HEK293 (cell line): ENCODE results near the gene DCDC2B.

Experiments
- CTCF ChIA-PET: fragments of 350-600 bp; formaldehyde crosslinking; extraction: SDS; loops from one replicate; lab custom pipeline; 2021; ENCODE audit warnings: antibody characterized with exemption; lab: Yijun Ruan, JAX
- POLR2A ChIA-PET: fragments of 300-600 bp; formaldehyde crosslinking; extraction: SDS; loops from one replicate; lab custom pipeline; 2020; ENCODE audit warnings: antibody characterized with exemption, inconsistent platforms; lab: Yijun Ruan, JAX
- H3K27ac ChIP-seq: fragments of 200-500 bp; sonication (Bioruptor generic); 2 replicates; pipeline ENCODE4 v1.5.1; 2014; ENCODE audit warnings: low read depth, low read length, control low read depth, inconsistent platforms; ENCODE audit errors: extremely low read depth
- H3K36me3 ChIP-seq, 2 experiments: fragments of 200-500 bp in 1 of 2; sonication (Bioruptor generic) in 1 of 2; 1 replicate in 1 of 2; 2 replicates in 1 of 2; pipeline ENCODE4 v1.5.1; 2014 to 2017; ENCODE audit warnings: inconsistent platforms in 2 of 2, low read length in 2 of 2; ENCODE audit not compliant: control insufficient read depth in 2 of 2, insufficient read depth in 1 of 2
- H3K4me1 ChIP-seq: fragments of 200-500 bp; sonication (Bioruptor generic); 2 replicates; pipeline ENCODE4 v1.5.1; 2014; ENCODE audit warnings: mild to moderate bottlenecking, low read length, inconsistent platforms; ENCODE audit not compliant: control insufficient read depth, insufficient read depth
- H3K4me3 ChIP-seq: 2 replicates; pipeline ENCODE4 v1.5.1; 2011; ENCODE audit warnings: low read depth, mild to moderate bottlenecking, control low read depth, low read length, moderate library complexity
- H3K9me3 ChIP-seq: fragments of 200-500 bp; sonication (Bioruptor generic); 2 replicates; pipeline ENCODE4 v1.5.1; 2014; ENCODE audit warnings: low read depth, low read length, inconsistent platforms; ENCODE audit not compliant: control insufficient read depth, insufficient read depth
- GLI2 ChIP-seq: fragments of 450-650 bp; formaldehyde crosslinking; IDR thresholded peaks from 2 replicates; pipeline ENCODE4; 2017; ENCODE audit warnings: missing biosample characterization, missing genetic modification characterization, low read depth, borderline replicate concordance
- GLIS2 ChIP-seq: fragments of 450-650 bp; formaldehyde crosslinking; IDR thresholded peaks from 2 replicates; pipeline ENCODE4 v1.5.1; 2016; ENCODE audit warnings: missing biosample characterization, missing genetic modification characterization
- HOXD13 ChIP-seq: sonication (generic); formaldehyde crosslinking; IDR thresholded peaks from 2 replicates; pipeline ENCODE4 v1.8.0; 2022; ENCODE audit warnings: missing genetic modification reagents, borderline replicate concordance
- OSR2 ChIP-seq: fragments of 450-650 bp; formaldehyde crosslinking; IDR thresholded peaks from 2 replicates; pipeline ENCODE4 v1.5.1; 2016; ENCODE audit warnings: missing biosample characterization, missing genetic modification characterization
- SCRT2 ChIP-seq: fragments of 450-650 bp; formaldehyde crosslinking; IDR thresholded peaks from 2 replicates; pipeline ENCODE4 v1.5.1; 2016; ENCODE audit warnings: missing biosample characterization, missing genetic modification characterization
- ZIC2 ChIP-seq: fragments of 450-650 bp; formaldehyde crosslinking; IDR thresholded peaks from 2 replicates; pipeline ENCODE4 v1.5.1; 2016; ENCODE audit warnings: missing biosample characterization, missing genetic modification characterization
- ZNF10 ChIP-seq: fragments of 450-650 bp; formaldehyde crosslinking; IDR thresholded peaks from 2 replicates; pipeline ENCODE4 v1.5.1; 2017; ENCODE audit warnings: missing biosample characterization, missing genetic modification characterization
- ZNF239 ChIP-seq: fragments of 450-650 bp; formaldehyde crosslinking; IDR thresholded peaks from 2 replicates; pipeline ENCODE4 v1.5.1; 2016; ENCODE audit warnings: missing biosample characterization, missing genetic modification characterization
- ZNF26 ChIP-seq: fragments of 450-650 bp; formaldehyde crosslinking; IDR thresholded peaks from 2 replicates; pipeline ENCODE4 v1.5.1; 2016; ENCODE audit warnings: missing biosample characterization, missing genetic modification characterization
- ZNF362 ChIP-seq: fragments of 450-650 bp; formaldehyde crosslinking; IDR thresholded peaks from 2 replicates; pipeline ENCODE4 v1.5.1; 2016; ENCODE audit warnings: missing biosample characterization, missing genetic modification characterization
- ZNF366 ChIP-seq: fragments of 450-650 bp; formaldehyde crosslinking; conservative IDR thresholded peaks from 2 replicates; pipeline ENCODE4 v1.5.1; 2016; ENCODE audit warnings: missing biosample characterization, missing genetic modification characterization
- ZNF37A ChIP-seq: fragments of 450-650 bp; IDR thresholded peaks from 2 replicates; pipeline ENCODE4 v1.5.1; 2018; ENCODE audit warnings: missing biosample characterization, missing genetic modification characterization
- ZNF433 ChIP-seq: fragments of 450-650 bp; formaldehyde crosslinking; IDR thresholded peaks from 2 replicates; pipeline ENCODE4 v1.5.1; 2016; ENCODE audit warnings: missing biosample characterization, missing genetic modification characterization, low read depth
- ZNF600 ChIP-seq: fragments of 450-650 bp; formaldehyde crosslinking; IDR thresholded peaks from 2 replicates; pipeline ENCODE4 v1.5.1; 2016; ENCODE audit warnings: missing biosample characterization, missing genetic modification characterization
- ZNF792 ChIP-seq: fragments of 450-650 bp; formaldehyde crosslinking; IDR thresholded peaks from 2 replicates; pipeline ENCODE4 v1.5.1; 2016; ENCODE audit warnings: missing biosample characterization, missing genetic modification characterization
- TF ChIP-seq, protein P1 (sequence below): fragments of 450-650 bp; formaldehyde crosslinking; IDR thresholded peaks from 2 replicates; pipeline ENCODE4; 2016; ENCODE audit warnings: missing biosample characterization, missing genetic modification characterization
- TF ChIP-seq, protein P2 (sequence below): fragments of 450-650 bp; formaldehyde crosslinking; IDR thresholded peaks from 2 replicates; pipeline ENCODE4 v1.5.1; 2016; ENCODE audit warnings: missing biosample characterization, missing genetic modification characterization

Gene DCDC2B

DNA sequence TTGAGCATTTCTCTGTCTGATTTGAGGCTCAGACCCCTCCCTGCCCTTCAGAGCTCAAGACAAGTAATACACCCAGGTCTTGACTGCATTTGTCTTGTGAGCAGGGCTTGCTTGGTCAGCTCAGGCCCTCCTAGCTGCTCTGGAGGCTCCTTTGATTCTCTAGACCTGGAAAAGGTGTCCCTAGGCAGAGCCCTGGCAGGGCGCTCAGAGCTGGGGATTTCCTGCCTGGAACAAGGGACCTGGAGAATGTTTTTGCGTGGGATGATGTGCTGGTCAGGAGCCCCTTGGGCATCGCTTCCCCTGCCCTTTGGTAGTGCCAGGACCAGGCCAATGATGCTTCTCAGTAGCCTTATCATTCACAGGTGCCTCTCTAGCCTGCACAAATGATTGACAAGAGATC is 13.4 kb upstream of the DCDC2B start (continued):
- no peak for TF ChIP-seq ZNF239 (tag by site-specific recombination)
- TF ChIP-seq, protein P1, sequence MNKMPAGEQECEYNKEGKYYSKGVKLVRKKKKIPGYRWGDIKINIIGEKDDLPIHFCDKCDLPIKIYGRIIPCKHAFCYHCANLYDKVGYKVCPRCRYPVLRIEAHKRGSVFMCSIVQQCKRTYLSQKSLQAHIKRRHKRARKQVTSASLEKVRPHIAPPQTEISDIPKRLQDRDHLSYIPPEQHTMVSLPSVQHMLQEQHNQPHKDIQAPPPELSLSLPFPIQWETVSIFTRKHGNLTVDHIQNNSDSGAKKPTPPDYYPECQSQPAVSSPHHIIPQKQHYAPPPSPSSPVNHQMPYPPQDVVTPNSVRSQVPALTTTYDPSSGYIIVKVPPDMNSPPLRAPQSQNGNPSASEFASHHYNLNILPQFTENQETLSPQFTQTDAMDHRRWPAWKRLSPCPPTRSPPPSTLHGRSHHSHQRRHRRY (tag by site-specific recombination), result no peak
- TF ChIP-seq, protein P2, sequence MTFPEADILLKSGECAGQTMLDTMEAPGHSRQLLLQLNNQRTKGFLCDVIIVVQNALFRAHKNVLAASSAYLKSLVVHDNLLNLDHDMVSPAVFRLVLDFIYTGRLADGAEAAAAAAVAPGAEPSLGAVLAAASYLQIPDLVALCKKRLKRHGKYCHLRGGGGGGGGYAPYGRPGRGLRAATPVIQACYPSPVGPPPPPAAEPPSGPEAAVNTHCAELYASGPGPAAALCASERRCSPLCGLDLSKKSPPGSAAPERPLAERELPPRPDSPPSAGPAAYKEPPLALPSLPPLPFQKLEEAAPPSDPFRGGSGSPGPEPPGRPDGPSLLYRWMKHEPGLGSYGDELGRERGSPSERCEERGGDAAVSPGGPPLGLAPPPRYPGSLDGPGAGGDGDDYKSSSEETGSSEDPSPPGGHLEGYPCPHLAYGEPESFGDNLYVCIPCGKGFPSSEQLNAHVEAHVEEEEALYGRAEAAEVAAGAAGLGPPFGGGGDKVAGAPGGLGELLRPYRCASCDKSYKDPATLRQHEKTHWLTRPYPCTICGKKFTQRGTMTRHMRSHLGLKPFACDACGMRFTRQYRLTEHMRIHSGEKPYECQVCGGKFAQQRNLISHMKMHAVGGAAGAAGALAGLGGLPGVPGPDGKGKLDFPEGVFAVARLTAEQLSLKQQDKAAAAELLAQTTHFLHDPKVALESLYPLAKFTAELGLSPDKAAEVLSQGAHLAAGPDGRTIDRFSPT (tag by site-specific recombination), result no peak
- TF ChIP-seq OSR2 (tag by site-specific recombination), result no peak
- TF ChIP-seq ZNF37A, result no peak
- TF ChIP-seq ZNF433 (tag by site-specific recombination), result no peak
- TF ChIP-seq GLI2 (tag by site-specific recombination), result no peak
- no peak for TF ChIP-seq HOXD13
- TF ChIP-seq ZNF792 (tag by site-specific recombination), result no peak
- no peak for TF ChIP-seq SCRT2 (tag by site-specific recombination)

GRCh38 chr1:32195972-32196823 is 12.7 kb upstream of the DCDC2B start:
- TF ChIP-seq ZNF600 (peak; percentile 41), ZNF362 (tag by site-specific recombination) (peak; percentile 63; the same call in 1 of the 2 replicates), ZNF26 (tag by site-specific recombination) (no peak)
- peaks cover 16 to 79% of the 10 kb centered on the region in 2 experiments; a peak in 2 of 3 replicates for H3K36me3 ChIP-seq
- ChIA-PET CTCF (interaction anchor here (0.5 to 0.7 kb wide), 2 partner anchors 31 to 109 kb away, joined by 3 to 4 read pairs; no protein-coding TSS in a partner anchor), POLR2A (interaction anchor here (0.5 to 5.0 kb wide), 7 partner anchors 8 to 140 kb away, joined by 3 to 25 read pairs (median 4); partner anchors contain the start of genes MARCKSL1 and TXLNA)
- H3K4me1 ChIP-seq, result no peaks in the 10 kb centered on the region; the same call in 1 of the 2 replicates
- no peak overlapping the region for H3K4me3 ChIP-seq
- no peak overlapping the region for H3K27ac ChIP-seq
- no peaks in the 10 kb centered on the region for H3K9me3 ChIP-seq

DNA sequence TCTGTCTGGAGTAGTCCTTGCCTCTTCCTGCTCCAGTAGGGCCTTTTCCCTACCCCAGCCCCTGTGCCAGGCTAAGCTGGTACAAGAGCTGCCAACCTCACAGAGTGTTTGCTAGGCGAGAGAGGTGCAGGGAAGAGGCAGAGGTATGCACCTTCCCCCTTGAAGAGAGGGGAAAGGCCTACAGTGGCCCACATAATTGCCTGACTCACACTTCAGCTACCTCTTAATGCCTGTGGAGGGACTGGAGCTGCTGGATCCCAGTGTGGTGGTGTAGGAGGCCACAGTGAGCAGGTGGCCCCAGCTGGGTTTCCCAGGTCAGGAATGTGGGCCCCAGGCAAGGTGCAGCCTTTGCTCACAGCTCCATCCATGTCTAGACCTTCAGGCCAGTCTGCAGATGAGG is 11.8 kb upstream of the DCDC2B start:
- Histone ChIP-seq H3K27ac (no peak overlapping the region), H3K4me1 (no peaks in the 10 kb centered on the region; the same call in 1 of the 2 replicates)
- POLR2A ChIA-PET, result interaction anchor here (0.7 to 5.0 kb wide), 8 partner anchors 9 to 139 kb away, joined by 3 to 25 read pairs (median 4); partner anchors contain the start of genes MARCKSL1 and TXLNA
- 0 out of 2 replicates have a peak, but pooled peaks have one; percentile 17 for TF ChIP-seq GLIS2 (tag by site-specific recombination)
- no peak for TF ChIP-seq ZNF10
- TF ChIP-seq, protein P2 (tag by site-specific recombination), result 0 out of 2 replicates have a peak, but pooled peaks have one; percentile 35
- 0 out of 2 replicates have a peak, but pooled peaks have one; percentile 22 for TF ChIP-seq ZNF366 (tag by site-specific recombination)
- TF ChIP-seq ZIC2 (tag by site-specific recombination), result peak; percentile 20; the same call in 1 of the 2 replicates
- TF ChIP-seq, all 188 proteins: peak for 4
- Histone ChIP-seq H3K36me3 (peaks cover 13 to 71% of the 10 kb centered on the region in 2 experiments; a peak in 2 of 3 replicates), H3K4me3 (no peak overlapping the region), H3K9me3 (no peaks in the 10 kb centered on the region)
- CTCF ChIA-PET, result no interaction called here
